GM23248 (cell line): ENCODE results near the gene PPP1R13B.

ENCODE experiments used
- EZH2 ChIP-seq: fragments of 200-600 bp; sonication (generic); IDR thresholded peaks from 2 replicates; pipeline ENCODE4 v1.6.1; 2018; ENCODE audit warnings: antibody characterized with exemption, mild to moderate bottlenecking; ENCODE audit not compliant: insufficient read depth, poor library complexity, severe bottlenecking
- EZH2phosphoT487 ChIP-seq: fragments of 200-600 bp; sonication (generic); IDR thresholded peaks from 2 replicates; pipeline ENCODE4 v1.6.1; 2018; ENCODE audit warnings: antibody characterized with exemption, moderate library complexity, mild to moderate bottlenecking, low read depth; ENCODE audit not compliant: insufficient read depth

DNA sequence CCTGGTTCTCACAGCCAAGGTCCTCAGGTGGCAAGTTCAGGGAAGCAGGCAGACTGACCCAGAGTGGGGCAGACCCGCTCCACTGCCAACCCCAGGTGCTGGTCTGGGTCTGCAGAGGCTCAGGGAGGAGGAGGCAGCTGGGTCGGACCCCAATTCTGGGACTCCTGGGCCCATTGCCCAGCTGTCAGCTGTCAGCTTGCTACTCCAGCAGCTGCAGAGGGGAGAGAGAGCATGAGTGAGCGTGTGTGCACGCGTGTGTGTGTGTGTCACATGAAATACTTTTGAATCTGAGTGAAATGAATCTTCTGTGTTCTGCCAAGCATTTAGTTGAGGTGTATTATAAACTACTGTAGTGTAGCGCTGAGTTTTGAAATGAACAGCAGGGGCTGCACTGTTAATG lies 162.9 kb downstream of the PPP1R13B start:
- TF ChIP-seq EZH2 (no peak), EZH2phosphoT487 (no peak)
